ENCODE measurements around the gene OVCA2.
"Not testable (repeated sequence)": the region's sequence is repeated elsewhere in the genome, so short reads cannot be mapped to it uniquely, and the experiment has no call there.

The OVCA2 gene

DNA sequence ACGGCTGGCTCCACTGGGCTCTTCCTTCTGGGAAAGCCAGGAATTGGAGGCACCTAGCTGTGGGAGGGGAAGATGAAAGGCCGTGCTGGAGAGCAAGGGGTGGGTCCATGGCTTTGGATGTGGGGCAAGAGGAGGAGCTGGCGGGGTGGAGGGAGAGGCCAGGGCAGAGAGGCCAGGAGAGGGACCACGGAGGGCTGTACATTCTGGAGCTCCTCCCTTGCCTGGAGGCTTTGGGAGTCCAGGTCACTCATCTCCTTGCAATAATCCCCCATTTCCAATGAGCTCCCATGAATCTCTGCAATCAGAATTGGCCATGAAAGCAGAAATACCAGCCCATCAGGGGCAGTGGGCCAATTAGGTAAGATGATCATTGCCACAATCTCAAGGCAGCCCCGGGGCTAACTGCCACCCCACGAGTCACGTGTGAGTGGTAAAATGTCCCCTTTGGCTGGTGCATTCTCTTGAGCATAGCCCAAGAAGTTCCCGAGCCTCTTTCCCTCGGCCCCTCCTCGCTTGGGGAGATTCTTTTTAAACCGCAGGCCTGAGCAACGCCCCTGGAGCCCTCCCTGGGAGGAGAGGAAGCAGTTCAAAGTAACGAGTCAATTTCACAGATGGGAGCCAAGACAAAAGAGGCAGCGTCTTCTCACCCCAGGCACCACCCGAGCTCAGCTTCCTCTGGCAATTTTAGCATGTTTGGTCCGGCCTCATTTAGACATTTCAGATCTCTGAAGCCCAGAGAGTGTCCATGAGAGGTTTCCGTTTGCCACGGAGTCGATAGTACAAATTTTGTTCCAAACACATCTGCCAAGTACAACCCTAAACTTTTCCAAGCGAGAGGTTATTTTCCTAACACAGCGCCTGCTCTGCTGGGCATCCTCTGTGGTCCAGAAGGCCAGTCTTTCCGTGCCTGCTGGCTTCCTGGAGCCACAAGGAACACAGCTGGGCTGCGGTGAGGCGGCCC lies 30.1 kb upstream of the OVCA2 start:
- CTCF ChIA-PET = interaction anchor here (1.4 to 4.9 kb wide), 2 partner anchors 14 to 103 kb away, joined by 3 to 25 read pairs; partner anchors contain the start of gene RTN4RL1
- TF ChIP-seq ZNF555 (tag by site-specific recombination; conservative IDR thresholded peaks at IDR 0.05) (no peak), ZNF175 (tag by site-specific recombination; IDR thresholded peaks at IDR 0.05) (no peak), ZBTB8A (tag by site-specific recombination; IDR thresholded peaks at IDR 0.05) (0 out of 2 replicates have a peak, but pooled peaks have one; percentile 31), ZNF747 (tag by site-specific recombination; IDR thresholded peaks at IDR 0.05) (no peak), ZIC2 (tag by site-specific recombination; IDR thresholded peaks at IDR 0.05) (peak; percentile 32)
- Histone ChIP-seq H3K9me3 (ENCODE audit: control insufficient read depth, insufficient read depth, low read depth, low read length) (no peaks in the 10 kb centered on the region), H3K27ac (ENCODE audit: extremely low read depth, low read depth, low read length) (no peak overlapping the region), H3K36me3 (ENCODE audit: control insufficient read depth in 2 of 2, insufficient read depth in 1 of 2, low read length in 2 of 2) (no peaks in the 10 kb centered on the region), H3K4me1 (ENCODE audit: control insufficient read depth, insufficient read depth, low read length) (no peaks in the 10 kb centered on the region; the same call in 1 of the 2 replicates), H3K4me3 (ENCODE audit: low read depth, low read length) (no peak overlapping the region)
- POLR2A ChIA-PET = interaction anchor here (0.7 to 1.9 kb wide), 2 partner anchors 14 to 15 kb away, joined by 8 to 12 read pairs; partner anchors contain the start of gene RTN4RL1

DNA sequence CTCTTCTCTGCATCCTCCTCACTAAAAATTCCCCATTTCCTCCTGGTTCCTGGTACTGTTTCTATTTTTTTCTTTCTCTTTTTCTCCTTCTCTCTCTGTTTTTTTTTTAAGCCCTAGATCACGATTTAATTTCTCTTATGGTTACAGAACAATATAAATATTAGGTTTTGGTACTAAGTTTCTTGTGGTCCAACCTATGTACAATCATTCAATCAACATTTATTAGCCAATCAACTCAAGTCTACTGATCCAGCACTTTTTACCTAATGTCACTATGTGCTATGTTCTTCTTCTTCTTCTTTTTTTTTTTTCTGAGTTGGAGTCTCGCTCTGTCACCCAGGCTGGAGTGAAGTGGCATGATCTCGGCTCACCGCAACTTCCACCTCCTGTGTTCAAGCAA lies 29.3 kb upstream of the OVCA2 start:
- TF ChIP-seq ZNF184 (tag by site-specific recombination; IDR thresholded peaks at IDR 0.05) = no peak
- TF ChIP-seq HOXA7 (CRISPR knock-in tag; IDR thresholded peaks at IDR 0.05; ENCODE audit: borderline replicate concordance) = no peak
- peak; percentile 99 for TF ChIP-seq ZNF133 (tag by site-specific recombination; IDR thresholded peaks at IDR 0.05)
- TF ChIP-seq ZBTB17 (tag by site-specific recombination; IDR thresholded peaks at IDR 0.05) = no peak
- Histone ChIP-seq H3K4me1 (ENCODE audit: control insufficient read depth, insufficient read depth, low read length) (no peaks in the 10 kb centered on the region; the same call in 1 of the 2 replicates), H3K4me3 (ENCODE audit: low read depth, low read length) (no peak overlapping the region), H3K27ac (ENCODE audit: extremely low read depth, low read depth, low read length) (no peak overlapping the region), H3K9me3 (ENCODE audit: control insufficient read depth, insufficient read depth, low read depth, low read length) (no peaks in the 10 kb centered on the region), H3K36me3 (ENCODE audit: control insufficient read depth in 2 of 2, insufficient read depth in 1 of 2, low read length in 2 of 2) (no peaks in the 10 kb centered on the region)
- POLR2A ChIA-PET = interaction anchor here (1.9 kb wide), 1 partner anchor 13 kb away, joined by 12 read pairs; the partner anchor contains the start of gene RTN4RL1
- CTCF ChIA-PET = interaction anchor here (1.4 to 4.9 kb wide), 2 partner anchors 13 to 104 kb away, joined by 3 to 25 read pairs; partner anchors contain the start of gene RTN4RL1

DNA sequence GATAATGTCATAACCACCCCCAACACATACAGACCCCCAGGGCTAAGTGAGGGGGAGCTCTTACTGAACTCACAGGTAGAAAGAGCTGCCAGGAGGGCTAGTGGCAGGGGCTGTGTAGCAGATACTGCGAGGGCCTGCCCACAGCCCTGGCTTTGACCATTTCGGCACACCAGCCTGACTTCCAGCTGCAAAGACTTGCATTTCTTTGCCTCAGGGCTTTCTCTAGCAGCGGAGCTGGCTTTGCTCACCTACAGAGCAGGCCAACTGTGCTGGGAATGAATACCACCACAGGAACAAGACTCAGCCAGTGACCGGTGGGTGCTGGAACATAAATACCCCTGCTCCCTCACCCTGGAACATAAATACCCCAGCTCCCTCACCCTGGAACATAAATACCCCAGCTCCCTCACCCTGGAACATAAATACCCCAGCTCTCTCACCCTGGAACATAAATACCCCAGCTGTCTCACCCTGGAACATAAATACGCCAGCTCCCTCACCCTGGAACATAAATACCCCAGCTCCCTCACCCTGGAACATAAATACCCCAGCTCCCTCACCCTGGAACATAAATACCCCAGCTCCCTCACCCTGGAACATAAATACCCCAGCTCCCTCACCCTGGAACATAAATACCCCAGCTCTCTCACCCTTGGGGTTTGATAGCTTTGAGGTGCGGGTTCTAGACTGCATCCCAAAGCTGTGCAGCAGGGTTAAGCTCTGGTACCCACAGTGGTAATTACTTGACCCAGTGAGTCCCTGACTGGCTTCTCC lies 28.4 kb upstream of the OVCA2 start:
- ChIA-PET POLR2A (interaction anchor here (1.6 kb wide), 1 partner anchor 11 kb away, joined by 5 read pairs; no protein-coding TSS in a partner anchor), CTCF (interaction anchor here (0.6 to 4.9 kb wide), 5 partner anchors 12 to 366 kb away, joined by 3 to 25 read pairs (median 3); partner anchors contain the start of gene RTN4RL1)
- not testable (repeated sequence) for H3K36me3 ChIP-seq (ENCODE audit: control insufficient read depth in 2 of 2, insufficient read depth in 1 of 2, low read length in 2 of 2); H3K9me3 ChIP-seq (ENCODE audit: control insufficient read depth, insufficient read depth, low read depth, low read length); H3K27ac ChIP-seq (ENCODE audit: extremely low read depth, low read depth, low read length); H3K4me3 ChIP-seq (ENCODE audit: low read depth, low read length); H3K4me1 ChIP-seq (ENCODE audit: control insufficient read depth, insufficient read depth, low read length)
- TF ChIP-seq SETDB1 (IDR thresholded peaks at IDR 0.05; ENCODE audit: insufficient read length, low read length) = peak; percentile 72
- TF ChIP-seq TRIM28 (IDR thresholded peaks at IDR 0.05; ENCODE audit: borderline replicate concordance, low read length) = peak; percentile 98
- peak; percentile 99 for TF ChIP-seq ZNF37A (tag by site-specific recombination; IDR thresholded peaks at IDR 0.05)

DNA sequence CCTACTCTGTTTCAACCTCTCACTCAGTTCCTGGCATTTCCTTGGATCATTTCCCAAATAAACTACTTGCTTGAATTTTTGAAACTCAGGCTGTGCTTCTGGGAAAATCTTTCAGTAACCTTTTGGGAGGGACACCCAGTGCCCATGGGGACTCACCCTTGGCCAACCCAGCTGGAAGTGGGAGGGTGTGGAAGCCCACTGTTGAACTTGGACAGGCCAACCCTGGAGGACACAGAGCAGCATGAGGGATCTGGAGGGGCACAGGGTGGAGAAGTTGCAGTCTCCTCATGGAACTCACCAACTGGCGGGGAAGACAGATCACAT lies 27.9 kb upstream of the OVCA2 start:
- H3K4me1 ChIP-seq (ENCODE audit: control insufficient read depth, insufficient read depth, low read length) = no peaks in the 10 kb centered on the region; the same call in 1 of the 2 replicates
- no peaks in the 10 kb centered on the region for H3K36me3 ChIP-seq (ENCODE audit: control insufficient read depth in 2 of 2, insufficient read depth in 1 of 2, low read length in 2 of 2)
- H3K9me3 ChIP-seq (ENCODE audit: control insufficient read depth, insufficient read depth, low read depth, low read length) = no peaks in the 10 kb centered on the region
- ChIA-PET POLR2A (interaction anchor here (1.6 kb wide), 1 partner anchor 10 kb away, joined by 5 read pairs; no protein-coding TSS in a partner anchor), CTCF (interaction anchor here (0.6 to 4.9 kb wide), 4 partner anchors 11 to 450 kb away, joined by 3 to 25 read pairs (median 3); partner anchors contain the start of gene RTN4RL1)
- H3K27ac ChIP-seq (ENCODE audit: extremely low read depth, low read depth, low read length) = no peak overlapping the region
- H3K4me3 ChIP-seq (ENCODE audit: low read depth, low read length) = no peak overlapping the region
- TF ChIP-seq, protein P1, sequence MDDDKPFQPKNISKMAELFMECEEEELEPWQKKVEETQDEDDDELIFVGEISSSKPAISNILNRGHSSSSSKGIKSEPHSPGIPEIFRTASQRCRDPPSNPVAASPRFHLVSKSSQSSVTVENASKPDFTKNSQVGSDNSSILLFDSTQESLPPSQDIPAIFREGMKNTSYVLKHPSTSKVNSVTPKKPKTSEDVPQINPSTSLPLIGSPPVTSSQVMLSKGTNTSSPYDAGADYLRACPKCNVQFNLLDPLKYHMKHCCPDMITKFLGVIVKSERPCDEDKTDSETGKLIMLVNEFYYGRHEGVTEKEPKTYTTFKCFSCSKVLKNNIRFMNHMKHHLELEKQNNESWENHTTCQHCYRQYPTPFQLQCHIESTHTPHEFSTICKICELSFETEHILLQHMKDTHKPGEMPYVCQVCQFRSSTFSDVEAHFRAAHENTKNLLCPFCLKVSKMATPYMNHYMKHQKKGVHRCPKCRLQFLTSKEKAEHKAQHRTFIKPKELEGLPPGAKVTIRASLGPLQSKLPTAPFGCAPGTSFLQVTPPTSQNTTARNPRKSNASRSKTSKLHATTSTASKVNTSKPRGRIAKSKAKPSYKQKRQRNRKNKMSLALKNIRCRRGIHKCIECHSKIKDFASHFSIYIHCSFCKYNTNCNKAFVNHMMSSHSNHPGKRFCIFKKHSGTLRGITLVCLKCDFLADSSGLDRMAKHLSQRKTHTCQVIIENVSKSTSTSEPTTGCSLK (tag by site-specific recombination; IDR thresholded peaks at IDR 0.05) = no peak
- no peak for TF ChIP-seq ZNF10 (tag by site-specific recombination; IDR thresholded peaks at IDR 0.05)
- no peak for TF ChIP-seq ZNF157 (tag by site-specific recombination; IDR thresholded peaks at IDR 0.05)
- TF ChIP-seq ZNF16 (tag by site-specific recombination; IDR thresholded peaks at IDR 0.05; ENCODE audit: low read depth) = no peak
- TF ChIP-seq, protein P2, sequence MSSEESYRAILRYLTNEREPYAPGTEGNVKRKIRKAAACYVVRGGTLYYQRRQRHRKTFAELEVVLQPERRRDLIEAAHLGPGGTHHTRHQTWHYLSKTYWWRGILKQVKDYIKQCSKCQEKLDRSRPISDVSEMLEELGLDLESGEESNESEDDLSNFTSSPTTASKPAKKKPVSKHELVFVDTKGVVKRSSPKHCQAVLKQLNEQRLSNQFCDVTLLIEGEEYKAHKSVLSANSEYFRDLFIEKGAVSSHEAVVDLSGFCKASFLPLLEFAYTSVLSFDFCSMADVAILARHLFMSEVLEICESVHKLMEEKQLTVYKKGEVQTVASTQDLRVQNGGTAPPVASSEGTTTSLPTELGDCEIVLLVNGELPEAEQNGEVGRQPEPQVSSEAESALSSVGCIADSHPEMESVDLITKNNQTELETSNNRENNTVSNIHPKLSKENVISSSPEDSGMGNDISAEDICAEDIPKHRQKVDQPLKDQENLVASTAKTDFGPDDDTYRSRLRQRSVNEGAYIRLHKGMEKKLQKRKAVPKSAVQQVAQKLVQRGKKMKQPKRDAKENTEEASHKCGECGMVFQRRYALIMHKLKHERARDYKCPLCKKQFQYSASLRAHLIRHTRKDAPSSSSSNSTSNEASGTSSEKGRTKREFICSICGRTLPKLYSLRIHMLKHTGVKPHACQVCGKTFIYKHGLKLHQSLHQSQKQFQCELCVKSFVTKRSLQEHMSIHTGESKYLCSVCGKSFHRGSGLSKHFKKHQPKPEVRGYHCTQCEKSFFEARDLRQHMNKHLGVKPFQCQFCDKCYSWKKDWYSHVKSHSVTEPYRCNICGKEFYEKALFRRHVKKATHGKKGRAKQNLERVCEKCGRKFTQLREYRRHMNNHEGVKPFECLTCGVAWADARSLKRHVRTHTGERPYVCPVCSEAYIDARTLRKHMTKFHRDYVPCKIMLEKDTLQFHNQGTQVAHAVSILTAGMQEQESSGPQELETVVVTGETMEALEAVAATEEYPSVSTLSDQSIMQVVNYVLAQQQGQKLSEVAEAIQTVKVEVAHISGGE (tag by site-specific recombination; conservative IDR thresholded peaks at IDR 0.05; ENCODE audit: low read depth) = no peak
- no peak for TF ChIP-seq ZNF610 (tag by site-specific recombination; IDR thresholded peaks at IDR 0.05; ENCODE audit: borderline replicate concordance)
- TF ChIP-seq KLF7 (tag by site-specific recombination; IDR thresholded peaks at IDR 0.05; ENCODE audit: borderline replicate concordance) = no peak
- TF ChIP-seq ZBTB1 (tag by site-specific recombination; IDR thresholded peaks at IDR 0.05) = no peak
